ENCODE data around the gene HDLBP. TPM values are rescaled to one million over a fixed set of nuclear protein-coding genes. Genes with fewer than 3 reads are reported as not detected.
A peak's percentile ranks its signal among the peaks of the same experiment; 100 is the strongest.

The HDLBP gene
- total RNA-seq, 1 experiment from 2014 or later, result 510 TPM

DNA sequence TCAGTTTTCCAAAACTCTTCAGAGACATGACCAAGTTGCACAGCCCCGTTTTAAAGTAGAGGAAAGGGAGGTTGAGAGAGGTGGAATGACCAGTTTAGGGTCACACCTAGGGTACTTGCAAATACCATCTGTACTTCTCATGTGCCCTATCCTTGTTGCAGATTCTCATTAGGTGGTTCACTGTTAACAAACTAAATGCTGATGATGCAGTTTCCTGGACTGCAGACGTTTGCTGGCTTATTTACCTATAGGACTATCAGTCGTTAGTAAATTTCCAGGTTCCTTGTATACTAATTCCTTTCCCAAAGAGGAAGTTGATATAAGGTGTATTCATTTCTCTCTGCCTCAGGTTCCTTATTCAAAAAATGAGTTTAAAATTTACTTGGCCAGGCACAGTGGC, 42.1 kb upstream of the HDLBP start:
- Histone ChIP-seq H3K4me1 (ENCODE audit: insufficient read depth, low read length, poor library complexity, severe bottlenecking) (peaks cover 17% of the 10 kb centered on the region), H3K4me3 (ENCODE audit: low read depth, low read length, poor library complexity, severe bottlenecking) (peak overlapping the region; percentile 82), H3K36me3 (ENCODE audit: insufficient read depth, low read length, poor library complexity, severe bottlenecking) (peaks cover 24% of the 10 kb centered on the region), H3K27me3 (replicated peaks; ENCODE audit: insufficient read depth, low read depth, low read length, poor library complexity) (no peaks in the 10 kb centered on the region), H3K9me3 (ENCODE audit: low read depth, low read length, poor library complexity, severe bottlenecking) (no peaks in the 10 kb centered on the region), H3K27ac (ENCODE audit: low read depth, low read length, poor library complexity, severe bottlenecking) (no peak overlapping the region)
- ChIA-PET CTCF (no interaction called here), POLR2A (ENCODE audit: low non-redundant PET) (no interaction called here)
- TF ChIP-seq, protein P1, sequence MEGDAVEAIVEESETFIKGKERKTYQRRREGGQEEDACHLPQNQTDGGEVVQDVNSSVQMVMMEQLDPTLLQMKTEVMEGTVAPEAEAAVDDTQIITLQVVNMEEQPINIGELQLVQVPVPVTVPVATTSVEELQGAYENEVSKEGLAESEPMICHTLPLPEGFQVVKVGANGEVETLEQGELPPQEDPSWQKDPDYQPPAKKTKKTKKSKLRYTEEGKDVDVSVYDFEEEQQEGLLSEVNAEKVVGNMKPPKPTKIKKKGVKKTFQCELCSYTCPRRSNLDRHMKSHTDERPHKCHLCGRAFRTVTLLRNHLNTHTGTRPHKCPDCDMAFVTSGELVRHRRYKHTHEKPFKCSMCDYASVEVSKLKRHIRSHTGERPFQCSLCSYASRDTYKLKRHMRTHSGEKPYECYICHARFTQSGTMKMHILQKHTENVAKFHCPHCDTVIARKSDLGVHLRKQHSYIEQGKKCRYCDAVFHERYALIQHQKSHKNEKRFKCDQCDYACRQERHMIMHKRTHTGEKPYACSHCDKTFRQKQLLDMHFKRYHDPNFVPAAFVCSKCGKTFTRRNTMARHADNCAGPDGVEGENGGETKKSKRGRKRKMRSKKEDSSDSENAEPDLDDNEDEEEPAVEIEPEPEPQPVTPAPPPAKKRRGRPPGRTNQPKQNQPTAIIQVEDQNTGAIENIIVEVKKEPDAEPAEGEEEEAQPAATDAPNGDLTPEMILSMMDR (conservative IDR thresholded peaks at IDR 0.05; ENCODE audit: low read depth, low read length), result no peak
- TF ChIP-seq EZH2 (IDR thresholded peaks at IDR 0.05; ENCODE audit: borderline replicate concordance, low read depth, low read length, poor library complexity, severe bottlenecking), result no peak
- intact Hi-C loops (cut with micrococcal nuclease; ENCODE audit: unreplicated experiment), result loop anchor here (5.0 kb wide), 1 partner anchor 525 kb away; no protein-coding TSS in a partner anchor
- DNase-seq (ENCODE audit: low spot score), result no peak
- BruUV-seq (replicated peaks), result no TSS peak

DNA sequence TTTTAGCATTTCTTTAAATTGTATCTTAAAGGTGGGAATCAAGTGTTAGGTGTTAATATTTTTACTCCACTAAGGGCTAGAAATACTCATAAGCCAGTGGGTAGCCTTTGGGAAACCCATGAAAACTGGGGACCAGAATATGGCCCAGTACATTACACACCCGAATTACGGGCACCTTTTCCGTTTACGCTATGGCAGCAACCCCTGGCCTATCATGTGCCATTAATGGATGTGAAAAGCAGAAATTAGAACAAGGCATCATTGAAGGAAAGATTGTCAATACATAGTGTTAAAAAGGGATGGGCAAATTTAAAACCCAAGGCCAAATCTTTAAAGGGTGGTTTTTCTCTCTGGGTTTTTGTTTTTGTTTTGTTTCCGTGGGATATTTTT, 41.4 kb upstream of the HDLBP start:
- ChIA-PET POLR2A (ENCODE audit: low non-redundant PET) (interaction anchor here (0.6 kb wide), 1 partner anchor 383 kb away, joined by 3 read pairs; no protein-coding TSS in a partner anchor), CTCF (no interaction called here)
- peaks cover 17% of the 10 kb centered on the region for H3K4me1 ChIP-seq (ENCODE audit: insufficient read depth, low read length, poor library complexity, severe bottlenecking)
- H3K9me3 ChIP-seq (ENCODE audit: low read depth, low read length, poor library complexity, severe bottlenecking), result no peaks in the 10 kb centered on the region
- intact Hi-C loops (cut with micrococcal nuclease; ENCODE audit: unreplicated experiment), result loop anchor here (5.0 kb wide), 1 partner anchor 525 kb away; no protein-coding TSS in a partner anchor
- no TSS peak for BruUV-seq (replicated peaks)
- peak; percentile 10 for DNase-seq (ENCODE audit: low spot score)
- peak overlapping the region; percentile 82 for H3K4me3 ChIP-seq (ENCODE audit: low read depth, low read length, poor library complexity, severe bottlenecking)
- TF ChIP-seq, protein P1 (conservative IDR thresholded peaks at IDR 0.05; ENCODE audit: low read depth, low read length), result no peak
- no peak for TF ChIP-seq EZH2 (IDR thresholded peaks at IDR 0.05; ENCODE audit: borderline replicate concordance, low read depth, low read length, poor library complexity, severe bottlenecking)
- H3K27me3 ChIP-seq (replicated peaks; ENCODE audit: insufficient read depth, low read depth, low read length, poor library complexity), result no peaks in the 10 kb centered on the region
- H3K27ac ChIP-seq (ENCODE audit: low read depth, low read length, poor library complexity, severe bottlenecking), result peak overlapping the region; percentile 85
- peaks cover 30% of the 10 kb centered on the region for H3K36me3 ChIP-seq (ENCODE audit: insufficient read depth, low read length, poor library complexity, severe bottlenecking)

DNA sequence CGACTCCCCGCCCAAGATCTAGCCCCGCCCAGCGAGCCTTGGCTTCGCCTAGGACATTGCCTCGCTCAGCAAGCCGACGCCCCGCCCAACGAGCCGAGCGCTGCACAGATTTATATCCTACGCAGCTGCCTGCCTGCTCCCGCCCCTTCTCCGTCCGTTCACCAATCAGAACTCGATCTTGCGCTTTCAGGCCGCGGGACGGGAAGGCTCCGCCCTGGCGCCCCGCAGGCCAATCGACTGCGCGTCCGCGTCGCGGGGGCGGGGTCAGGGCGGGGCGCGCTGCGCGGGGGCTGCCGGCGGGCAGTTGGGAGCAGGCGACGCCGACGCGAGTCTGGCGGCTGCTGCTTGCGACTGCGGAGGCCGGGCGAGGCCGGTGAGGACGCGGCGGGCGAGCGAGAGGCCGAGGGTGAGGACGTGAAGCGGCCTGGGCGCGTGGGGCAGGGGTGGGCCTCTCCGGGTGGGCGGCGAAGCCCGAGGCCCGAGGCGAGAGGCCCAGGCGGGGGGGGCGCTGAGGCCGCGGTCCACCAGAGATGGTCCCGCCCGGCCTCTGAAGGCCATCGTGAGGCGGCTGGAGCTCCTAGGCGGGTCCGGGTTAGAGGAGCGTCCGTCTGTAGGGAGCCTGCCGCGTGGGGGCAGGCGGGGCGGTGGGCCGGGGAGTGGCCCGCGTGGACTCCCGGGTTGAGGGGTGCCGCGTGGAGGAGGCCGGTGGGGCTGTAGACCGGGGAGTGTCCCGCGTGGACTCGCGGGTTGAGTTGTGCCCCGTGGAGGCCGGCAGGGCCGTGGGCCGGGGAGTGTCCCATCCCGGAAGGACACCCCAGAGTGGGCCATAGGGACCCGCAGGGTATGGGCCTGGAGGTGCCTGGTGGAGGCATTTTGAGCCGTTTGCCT, 40.8 kb upstream of the HDLBP start, which contains the start of gene FARP2:
Gene FARP2 (plus strand): TSS at position 303 of the 888 bp plus-strand sequence. CDS start 16,823 bp downstream, outside the sequence.
- ChIA-PET POLR2A (ENCODE audit: low non-redundant PET) (interaction anchor here (0.6 to 0.7 kb wide), 2 partner anchors 17 to 384 kb away, joined by 3 to 4 read pairs; no protein-coding TSS in a partner anchor), CTCF (no interaction called here)
- DNase-seq (ENCODE audit: low spot score), result peak; percentile 99
- peaks cover 17% of the 10 kb centered on the region for H3K4me1 ChIP-seq (ENCODE audit: insufficient read depth, low read length, poor library complexity, severe bottlenecking)
- peak within 1 kb of the TSS; percentile 85 for H3K27ac ChIP-seq (ENCODE audit: low read depth, low read length, poor library complexity, severe bottlenecking)
- peaks cover 37% of the 10 kb centered on the region for H3K36me3 ChIP-seq (ENCODE audit: insufficient read depth, low read length, poor library complexity, severe bottlenecking)
- H3K4me3 ChIP-seq (ENCODE audit: low read depth, low read length, poor library complexity, severe bottlenecking), result peak within 1 kb of the TSS; percentile 82
- H3K9me3 ChIP-seq (ENCODE audit: low read depth, low read length, poor library complexity, severe bottlenecking), result no peaks in the 10 kb centered on the region
- no peaks in the 10 kb centered on the region for H3K27me3 ChIP-seq (replicated peaks; ENCODE audit: insufficient read depth, low read depth, low read length, poor library complexity)
- intact Hi-C loops (cut with micrococcal nuclease; ENCODE audit: unreplicated experiment), result loop anchor here (2.0 to 5.0 kb wide), 2 partner anchors 41 to 526 kb away; partner anchors contain the start of genes HDLBP and SEPTIN2
- BruUV-seq (replicated peaks), result no TSS peak
- no peak for TF ChIP-seq EZH2 (IDR thresholded peaks at IDR 0.05; ENCODE audit: borderline replicate concordance, low read depth, low read length, poor library complexity, severe bottlenecking)
- TF ChIP-seq, protein P1 (conservative IDR thresholded peaks at IDR 0.05; ENCODE audit: low read depth, low read length), result no peak
